Neutrophil (primary cell): ENCODE data around the gene TBCEL.

ENCODE experiments used
- H3K27ac ChIP-seq: fragments of 200-600 bp; sonication (generic); 2 replicates; pipeline ENCODE4 v1.5.1; 2016; ENCODE audit warnings: mild to moderate bottlenecking, moderate library complexity
- H3K27me3 ChIP-seq: fragments of 200-600 bp; sonication (generic); 2 replicates; pipeline ENCODE4 v1.6.0; 2016; ENCODE audit warnings: mild to moderate bottlenecking
- H3K36me3 ChIP-seq: fragments of 200-600 bp; sonication (generic); 2 replicates; pipeline ENCODE4 v1.5.1; 2017
- H3K4me1 ChIP-seq, 2 experiments: fragments of 200-600 bp in 1 of 2; sonication (generic) in 1 of 2; 1 replicate in 1 of 2; 2 replicates in 1 of 2; pipeline versions ENCODE4 v1.5.1 to v1.6.1; 2013 to 2016; ENCODE audit warnings: low read depth in 1 of 2, low read length in 1 of 2, mild to moderate bottlenecking in 1 of 2, moderate library complexity in 1 of 2; ENCODE audit not compliant: control insufficient read depth in 1 of 2, insufficient read depth in 1 of 2
- H3K4me3 ChIP-seq, 2 experiments: fragments of 200-600 bp in 1 of 2; sonication (generic) in 1 of 2; 1 replicate in 1 of 2; 2 replicates in 1 of 2; pipeline ENCODE4 v1.5.1; 2013 to 2016; ENCODE audit warnings: low read depth in 1 of 2, low read length in 1 of 2, mild to moderate bottlenecking in 1 of 2, moderate library complexity in 1 of 2
- H3K9me3 ChIP-seq: fragments of 200-600 bp; sonication (generic); 2 replicates; pipeline ENCODE4 v1.5.1; 2016
- CTCF ChIP-seq: fragments of 200-600 bp; sonication (generic); IDR thresholded peaks from 2 replicates; pipeline ENCODE4 v1.5.1; 2016; ENCODE audit warnings: antibody characterized with exemption

Gene TBCEL

GRCh38 chr11:121047926-121048325 is 24.0 kb downstream of the TBCEL start:
- Histone ChIP-seq H3K27ac (no peak overlapping the region), H3K27me3 (no peaks in the 10 kb centered on the region), H3K4me3 (no peak overlapping the region), H3K9me3 (no peaks in the 10 kb centered on the region), H3K4me1 (no peaks in the 10 kb centered on the region), H3K36me3 (no peaks in the 10 kb centered on the region)
- TF ChIP-seq CTCF, result no peak

GRCh38 chr11:121048464-121049233 is 24.7 kb downstream of the TBCEL start:
- Histone ChIP-seq H3K27ac (no peak overlapping the region), H3K4me3 (no peak overlapping the region), H3K36me3 (peaks cover 2% of the 10 kb centered on the region), H3K9me3 (no peaks in the 10 kb centered on the region), H3K27me3 (no peaks in the 10 kb centered on the region), H3K4me1 (no peaks in the 10 kb centered on the region)
- no peak for TF ChIP-seq CTCF

- H3K36me3 ChIP-seq, result peaks cover 4% of the 10 kb centered on the region
- H3K4me3 ChIP-seq, result no peak overlapping the region
- no peaks in the 10 kb centered on the region for H3K9me3 ChIP-seq
- no peaks in the 10 kb centered on the region for H3K4me1 ChIP-seq
- H3K27ac ChIP-seq, result no peak overlapping the region
- H3K27me3 ChIP-seq, result no peaks in the 10 kb centered on the region
- TF ChIP-seq CTCF, result no peak
Observed at GRCh38 chr11:121053244-121053643, 29.3 kb downstream of the TBCEL start.

- Histone ChIP-seq H3K4me1 (no peaks in the 10 kb centered on the region), H3K9me3 (no peaks in the 10 kb centered on the region), H3K36me3 (peaks cover 4% of the 10 kb centered on the region), H3K27me3 (no peaks in the 10 kb centered on the region), H3K4me3 (no peak overlapping the region), H3K27ac (no peak overlapping the region)
- no peak for TF ChIP-seq CTCF
Observed at GRCh38 chr11:121054266-121054665, 30.4 kb downstream of the TBCEL start.

- Histone ChIP-seq H3K36me3 (peaks cover 4% of the 10 kb centered on the region), H3K27ac (no peak overlapping the region), H3K4me3 (no peak overlapping the region), H3K4me1 (no peaks in the 10 kb centered on the region), H3K9me3 (no peaks in the 10 kb centered on the region), H3K27me3 (no peaks in the 10 kb centered on the region)
- TF ChIP-seq CTCF, result no peak
Observed at GRCh38 chr11:121055076-121055475, 31.2 kb downstream of the TBCEL start.
